Neural cell (in vitro differentiated cells): ENCODE data around the gene NELL1. TPM values are rescaled to one million over a fixed set of nuclear protein-coding genes. Genes with fewer than 3 reads are reported as not detected.

Experiments used
- H2AFZ ChIP-seq: fragments of 200-600, 300-800 bp; sonication (generic), shearing (Covaris generic); 2 replicates; pipeline ENCODE4 v1.6.0; 2014; ENCODE audit warnings: low read depth, mild to moderate bottlenecking, antibody characterized with exemption, low read length, moderate library complexity
- H3F3A ChIP-seq: fragments of 200-600 bp; shearing (Covaris generic); 2 replicates; pipeline ENCODE4 v1.6.1; 2016; ENCODE audit warnings: mild to moderate bottlenecking, moderate library complexity, mixed read lengths, antibody characterized with exemption, low read length; ENCODE audit not compliant: insufficient read depth, poor library complexity, severe bottlenecking
- H3K27ac ChIP-seq: fragments of 200-600, 300-800 bp; sonication (generic), shearing (Covaris generic); 2 replicates; pipeline ENCODE4 v1.5.1; 2014; ENCODE audit warnings: mild to moderate bottlenecking, low read length, moderate library complexity
- H3K27me3 ChIP-seq: fragments of 300-800, 200-600 bp; sonication (generic), shearing (Covaris generic); 2 replicates; pipeline ENCODE4 v1.6.0; 2014; ENCODE audit warnings: mild to moderate bottlenecking, low read depth, low read length, moderate library complexity; ENCODE audit not compliant: insufficient read depth
- H3K36me3 ChIP-seq: fragments of 300-800, 200-600 bp; sonication (generic), shearing (Covaris generic); 2 replicates; pipeline ENCODE4 v1.5.1; 2014; ENCODE audit warnings: mild to moderate bottlenecking, antibody characterized with exemption, low read length, moderate library complexity; ENCODE audit not compliant: insufficient read depth
- H3K4me2 ChIP-seq: fragments of 300-800, 200-600 bp; sonication (generic), shearing (Covaris generic); 2 replicates; pipeline ENCODE4 v1.6.0; 2014; ENCODE audit warnings: mild to moderate bottlenecking, low read length
- H3K4me3 ChIP-seq: fragments of 300-800, 200-600 bp; sonication (generic), shearing (Covaris generic); 2 replicates; pipeline ENCODE4 v1.5.1; 2014; ENCODE audit warnings: mild to moderate bottlenecking, low read length, moderate library complexity
- H3K79me2 ChIP-seq: fragments of 200-600 bp; shearing (Covaris generic); replicated peaks from 2 replicates; pipeline ENCODE4 v1.6.0; 2014; ENCODE audit warnings: mild to moderate bottlenecking, low read length, moderate library complexity; ENCODE audit not compliant: insufficient read depth
- H3K9ac ChIP-seq: fragments of 300-800, 200-600 bp; sonication (generic), shearing (Covaris generic); 2 replicates; pipeline ENCODE4 v1.6.1; 2016; ENCODE audit warnings: mild to moderate bottlenecking, low read length, mixed read lengths
- H3K9me2 ChIP-seq: fragments of 200-600 bp; shearing (Covaris generic); 2 replicates; pipeline ENCODE4 v1.6.1; 2016; ENCODE audit warnings: mild to moderate bottlenecking, low read length, mixed read lengths; ENCODE audit not compliant: insufficient read depth
- H3K9me3 ChIP-seq: fragments of 200-600, 300-800 bp; sonication (generic), shearing (Covaris generic); 2 replicates; pipeline ENCODE4 v1.6.1; 2016; ENCODE audit warnings: mild to moderate bottlenecking, mixed run types, low read length, moderate library complexity, mixed read lengths
- H4K20me1 ChIP-seq: fragments of 200-600 bp; shearing (Covaris generic); 2 replicates; pipeline ENCODE4 v1.6.1; 2016; ENCODE audit warnings: mild to moderate bottlenecking, mixed run types; ENCODE audit not compliant: insufficient read depth
- CTCF ChIP-seq: fragments of 450-650 bp; IDR thresholded peaks from 2 replicates; pipeline ENCODE4 v1.5.1; 2014; ENCODE audit warnings: antibody characterized with exemption, mild to moderate bottlenecking, moderate library complexity; ENCODE audit not compliant: poor library complexity, severe bottlenecking
- EP300 ChIP-seq: fragments of 450-650 bp; conservative IDR thresholded peaks from 2 replicates; pipeline ENCODE4 v1.6.1; 2014; ENCODE audit warnings: antibody characterized with exemption, mild to moderate bottlenecking, moderate library complexity; ENCODE audit not compliant: poor library complexity, severe bottlenecking
- EZH2 ChIP-seq: fragments of 200-600, 300-800 bp; shearing (Covaris generic), sonication (generic); IDR thresholded peaks from 2 replicates; pipeline ENCODE4 v1.6.1; 2014; ENCODE audit warnings: antibody characterized with exemption, low read length, borderline replicate concordance, mild to moderate bottlenecking; ENCODE audit not compliant: insufficient read depth, poor library complexity, severe bottlenecking
- MXI1 ChIP-seq: fragments of 450-650 bp; conservative IDR thresholded peaks from 2 replicates; pipeline ENCODE4 v1.6.1; 2014; ENCODE audit warnings: antibody characterized with exemption, mild to moderate bottlenecking; ENCODE audit not compliant: poor library complexity, severe bottlenecking
- RAD21 ChIP-seq: fragments of 450-650 bp; conservative IDR thresholded peaks from 2 replicates; pipeline ENCODE4 v1.6.1; 2014; ENCODE audit warnings: antibody characterized with exemption, mild to moderate bottlenecking, moderate library complexity
- REST ChIP-seq: IDR thresholded peaks from 2 replicates; pipeline ENCODE4 v1.6.1; 2012; ENCODE audit warnings: borderline replicate concordance
- polyA plus RNA-seq: library from polyadenylated mRNA; depleted of rRNA; stranded (reverse); fragments of >200 nt; gene quantifications from 2 replicates; pipeline ENCODE4 v1.2.3, GENCODE V29; 2014

The NELL1 gene
- polyA plus RNA-seq, 1 donor from 2014 or later = 70.4 TPM

GRCh38 chr11:21411597-21411996, 742.2 kb downstream of the NELL1 start:
- H3K9me3 ChIP-seq = no peaks in the 10 kb centered on the region
- H3K27me3 ChIP-seq = no peaks in the 10 kb centered on the region
- H3K9me2 ChIP-seq = peaks cover 4% of the 10 kb centered on the region
- H2AFZ ChIP-seq = no peak overlapping the region
- H3K4me2 ChIP-seq = no peak overlapping the region
- no peak overlapping the region for H3K4me3 ChIP-seq
- no peak overlapping the region for H3K27ac ChIP-seq
- TF ChIP-seq CTCF (no peak), EZH2 (no peak), MXI1 (no peak), REST (no peak), RAD21 (no peak)
- no peaks in the 10 kb centered on the region for H3K36me3 ChIP-seq
- no peaks in the 10 kb centered on the region for H3F3A ChIP-seq
- no peaks in the 10 kb centered on the region for H4K20me1 ChIP-seq
- H3K9ac ChIP-seq = no peak overlapping the region
- no peaks in the 10 kb centered on the region for H3K79me2 ChIP-seq

- peaks cover 4% of the 10 kb centered on the region for H3K9me2 ChIP-seq
- H3K4me3 ChIP-seq = no peak overlapping the region
- no peaks in the 10 kb centered on the region for H3F3A ChIP-seq
- H3K79me2 ChIP-seq = no peaks in the 10 kb centered on the region
- no peak overlapping the region for H3K9ac ChIP-seq
- H3K27me3 ChIP-seq = no peaks in the 10 kb centered on the region
- TF ChIP-seq CTCF (no peak), REST (no peak), MXI1 (no peak), EP300 (no peak), RAD21 (no peak)
- H3K4me2 ChIP-seq = no peak overlapping the region
- no peaks in the 10 kb centered on the region for H3K9me3 ChIP-seq
- H4K20me1 ChIP-seq = no peaks in the 10 kb centered on the region
- no peaks in the 10 kb centered on the region for H3K36me3 ChIP-seq
- H2AFZ ChIP-seq = no peak overlapping the region
- no peak overlapping the region for H3K27ac ChIP-seq
Observed at GRCh38 chr11:21412652-21413383, 743.4 kb downstream of the NELL1 start.
